K562 (cell line): ENCODE measurements around the gene SCUBE1. TPM values are rescaled to one million over a fixed set of nuclear protein-coding genes. Genes with fewer than 3 reads are reported as not detected.

Experiments
- ATAC-seq: fragments of 200-7000 bp; cut with Tn5 transposase; 3 replicates; pipeline ENCODE4 v1.9.1; 2020; ENCODE audit warnings: moderate library complexity
- BruUV-seq: library from RNA; stranded (reverse); fragments of 400-500 nt; replicated peaks from 2 replicates; lab custom pipeline; 2021; lab: Mats Ljungman, UMichigan
- CTCF ChIA-PET: fragments of 300-600 bp; formaldehyde crosslinking; extraction: SDS; loops from one replicate; lab custom pipeline; 2021; ENCODE audit warnings: low intra/inter-chr PET ratio; lab: Yijun Ruan, JAX
- POLR2A ChIA-PET: fragments of 300-600, 350-650 bp; sonication (Branson Sonifier 250); formaldehyde crosslinking; extraction: SDS; loops from one replicate; lab custom pipeline; 2021; ENCODE audit warnings: antibody characterized with exemption, inconsistent platforms; lab: Yijun Ruan, JAX
- DNase-seq, 4 experiments: peaks; one replicate each; pipeline versions ENCODE4 v3.0.0 to v3.0.0-alpha.2; 2011 to 2018; ENCODE audit warnings: low spot score in 3 of 4, mixed read lengths in 3 of 4; ENCODE audit errors: extremely low read depth in 1 of 4
- FAIRE-seq: peaks from 2 replicates; lab custom pipeline; 2011; peaks lifted over from hg19 to GRCh38; lab: Jason Lieb, UNC
- H2AFZ ChIP-seq: 2 replicates; pipeline ENCODE4 v1.6.0; 2011; ENCODE audit warnings: low read depth, low read length, control low read depth, inconsistent platforms
- H3K27ac ChIP-seq: fragments of 200-600 bp; 3 replicates; pipeline ENCODE4 v1.8.0; 2011; ENCODE audit warnings: low read depth, mild to moderate bottlenecking, control low read depth, inconsistent platforms, low read length, moderate library complexity, mixed read lengths; ENCODE audit errors: extremely low read depth
- H3K27me3 ChIP-seq, 2 experiments: fragments of 300-600 bp in 1 of 2; 2 replicates in 1 of 2; 3 replicates in 1 of 2; pipeline versions ENCODE4 v1.6.0 to v1.8.0; 2011; ENCODE audit warnings: inconsistent platforms in 2 of 2, low read length in 2 of 2, mild to moderate bottlenecking in 1 of 2, mixed read lengths in 1 of 2, moderate library complexity in 1 of 2; ENCODE audit not compliant: control insufficient read depth in 2 of 2, insufficient read depth in 2 of 2
- H3K36me3 ChIP-seq: fragments of 300-600 bp; 3 replicates; pipeline ENCODE4 v1.8.0; 2011; ENCODE audit warnings: mild to moderate bottlenecking, low read length, inconsistent platforms; ENCODE audit not compliant: control insufficient read depth, insufficient read depth
- H3K4me1 ChIP-seq, 2 experiments: fragments of 200-600 bp in 1 of 2; replicated peaks in 1 of 2; 2 replicates in 1 of 2; 3 replicates in 1 of 2; pipeline versions ENCODE4 v1.5.1 to v1.8.0; 2011; ENCODE audit warnings: inconsistent platforms in 2 of 2, low read length in 2 of 2, mild to moderate bottlenecking in 1 of 2, mixed read lengths in 1 of 2, moderate library complexity in 1 of 2; ENCODE audit not compliant: control insufficient read depth in 2 of 2, insufficient read depth in 2 of 2
- H3K4me2 ChIP-seq: 2 replicates; pipeline ENCODE4 v1.6.1; 2011; ENCODE audit warnings: low read length, control low read depth, inconsistent platforms, mixed read lengths; ENCODE audit not compliant: insufficient read depth
- H3K4me3 ChIP-seq: fragments of 200-600 bp; sonication (generic), shearing (Covaris generic); 2 replicates; pipeline ENCODE4 v1.5.1; 2016; ENCODE audit warnings: control low read depth, inconsistent platforms
- H3K79me2 ChIP-seq: fragments of 200-600 bp; 3 replicates; pipeline ENCODE4 v1.8.0; 2011; ENCODE audit warnings: low read length, inconsistent platforms; ENCODE audit not compliant: control insufficient read depth, insufficient read depth
- H3K9ac ChIP-seq, 2 experiments: 2 replicates each; pipeline versions ENCODE4 v1.6.0 to v1.6.1; 2011; ENCODE audit warnings: low read depth in 2 of 2, low read length in 2 of 2, control low read depth in 1 of 2, inconsistent platforms in 1 of 2, mild to moderate bottlenecking in 1 of 2, mixed read lengths in 1 of 2; ENCODE audit not compliant: insufficient read depth in 1 of 2
- H3K9me1 ChIP-seq: one replicate; pipeline ENCODE4 v1.6.0; 2011; ENCODE audit warnings: inconsistent platforms, mild to moderate bottlenecking, low read length, moderate library complexity; ENCODE audit not compliant: control insufficient read depth, insufficient read depth
- H3K9me3 ChIP-seq: replicated peaks from 2 replicates; pipeline ENCODE4 v1.5.1; 2011; ENCODE audit warnings: low read depth, low read length, inconsistent platforms; ENCODE audit not compliant: control insufficient read depth, insufficient read depth
- H4K20me1 ChIP-seq: replicated peaks from 2 replicates; pipeline ENCODE4 v1.6.1; 2011; ENCODE audit warnings: low read length, inconsistent platforms, mixed read lengths; ENCODE audit not compliant: control insufficient read depth, insufficient read depth
- CREB1 ChIP-seq, 2 experiments: sonication (generic) in 1 of 2; formaldehyde crosslinking in 1 of 2; IDR thresholded peaks; 2 replicates each; pipeline versions ENCODE4 v1.6.1 to v1.8.0; 2012 to 2022; ENCODE audit warnings: inconsistent platforms in 1 of 2, mild to moderate bottlenecking in 1 of 2, missing genetic modification reagents in 1 of 2, moderate library complexity in 1 of 2
- DIDO1 ChIP-seq: fragments of 450-650 bp; IDR thresholded peaks from 2 replicates; pipeline ENCODE4 v1.6.1; 2016; ENCODE audit warnings: low read depth, missing biosample characterization, missing genetic modification characterization
- DLX4 ChIP-seq: fragments of 250-450 bp; sonication (Bioruptor Pico); IDR thresholded peaks from 2 replicates; pipeline ENCODE4 v1.6.1; 2021; ENCODE audit warnings: mild to moderate bottlenecking
- FOXM1 ChIP-seq, 2 experiments: fragments of 450-650 bp in 1 of 2; sonication (generic) in 1 of 2; formaldehyde crosslinking in 1 of 2; IDR thresholded peaks; 2 replicates each; pipeline versions ENCODE4 v1.6.1 to v1.9.0; 2017 to 2022; ENCODE audit warnings: low read depth in 2 of 2, mild to moderate bottlenecking in 2 of 2, missing genetic modification reagents in 1 of 2, moderate library complexity in 1 of 2
- ILF3 ChIP-seq: fragments of 450-650 bp; IDR thresholded peaks from 2 replicates; pipeline ENCODE4 v1.6.1; 2018; ENCODE audit warnings: antibody characterized with exemption, mild to moderate bottlenecking, moderate library complexity, borderline replicate concordance
- MTA3 ChIP-seq: fragments of 450-650 bp; formaldehyde crosslinking; IDR thresholded peaks from 2 replicates; pipeline ENCODE4 v1.6.1; 2017; ENCODE audit warnings: mild to moderate bottlenecking, borderline replicate concordance
- RBM25 ChIP-seq: fragments of 200-400 bp; formaldehyde crosslinking; IDR thresholded peaks from 2 replicates; pipeline ENCODE4 v1.6.1; 2018; ENCODE audit warnings: low read length, low read depth, moderate library complexity; ENCODE audit not compliant: severe bottlenecking
- SAFB2 ChIP-seq: fragments of 200-400 bp; formaldehyde crosslinking; IDR thresholded peaks from 2 replicates; pipeline ENCODE4 v1.6.1; 2018; ENCODE audit warnings: borderline replicate concordance, low read length, low read depth, moderate library complexity; ENCODE audit not compliant: severe bottlenecking
- ZFP36 ChIP-seq: fragments of 150-350 bp; IDR thresholded peaks from 2 replicates; pipeline ENCODE4 v1.6.1; 2018; ENCODE audit warnings: low read length, low read depth; ENCODE audit not compliant: partially characterized antibody
- ZNF146 ChIP-seq: IDR thresholded peaks from one replicate; pipeline ENCODE4 v1.6.1; 2018; ENCODE audit warnings: missing compliant biosample characterization; ENCODE audit not compliant: unreplicated experiment
- WGBS: fragments of 100-300 bp; shearing (Covaris generic); methylation state at CpG from one replicate; pipeline ENCODE4 v1.1.6; 2016; ENCODE audit warnings: low coverage, mixed read lengths; ENCODE audit not compliant: insufficient coverage; ENCODE audit errors: missing lambda C conversion rate; 5-methylcytosine and 5-hydroxymethylcytosine counted together
- in situ Hi-C: fragments of 300-500 bp; cut with MboI; formaldehyde crosslinking; loops from 4 replicates; pipeline ENCODE4 v1.15.0; 2018; ENCODE audit warnings: inconsistent platforms, mixed read lengths
- intact Hi-C: fragments of 100-400 bp; cut with micrococcal nuclease; formaldehyde crosslinking; loops from 2 replicates; pipeline ENCODE4 v1.14.2; 2022
- polyA plus RNA-seq, 8 experiments: library from polyadenylated mRNA; depleted of rRNA in 4 of 8; stranded (reverse) in 5 of 8; unstranded in 3 of 8; fragments of >200 nt; fragmentation: Nextera tagmentation in 2 of 8; fragmentation: Illumina TruSeq in 1 of 8; extraction: Ambion mirVana in 2 of 8; extraction: Trizol in 1 of 8; gene quantifications; 2 replicates each; pipeline versions ENCODE4 v1.2.1 to v1.2.3, GENCODE V29; 2011 to 2014; ENCODE audit warnings: inconsistent platforms in 1 of 8, missing spikeins in 1 of 8
- total RNA-seq, 7 experiments: library from RNA; depleted of rRNA in 6 of 7; stranded (reverse); fragments of >200 nt in 6 of 7; fragmentation: Illumina TruSeq in 2 of 7; extraction: Trizol in 2 of 7; gene quantifications; 2 replicates each; pipeline versions ENCODE4 v1.2.1 to v1.2.3, GENCODE V29; 2011 to 2021; ENCODE audit warnings: low replicate concordance in 1 of 7
- TF ChIP-seq, protein P1 (sequence below): fragments of 250-450 bp; sonication (Bioruptor Pico); IDR thresholded peaks from 2 replicates; pipeline ENCODE4 v1.8.0; 2022; ENCODE audit warnings: inconsistent platforms, mild to moderate bottlenecking, moderate library complexity, borderline replicate concordance

Gene SCUBE1
- total and polyA plus RNA-seq, 9 of the 15 experiments (the other 6 are each of a cell fraction or from before 2014, with no cell fraction given): 0.03 to 0.47 (median 0.29) TPM; not detected in 6

DNA sequence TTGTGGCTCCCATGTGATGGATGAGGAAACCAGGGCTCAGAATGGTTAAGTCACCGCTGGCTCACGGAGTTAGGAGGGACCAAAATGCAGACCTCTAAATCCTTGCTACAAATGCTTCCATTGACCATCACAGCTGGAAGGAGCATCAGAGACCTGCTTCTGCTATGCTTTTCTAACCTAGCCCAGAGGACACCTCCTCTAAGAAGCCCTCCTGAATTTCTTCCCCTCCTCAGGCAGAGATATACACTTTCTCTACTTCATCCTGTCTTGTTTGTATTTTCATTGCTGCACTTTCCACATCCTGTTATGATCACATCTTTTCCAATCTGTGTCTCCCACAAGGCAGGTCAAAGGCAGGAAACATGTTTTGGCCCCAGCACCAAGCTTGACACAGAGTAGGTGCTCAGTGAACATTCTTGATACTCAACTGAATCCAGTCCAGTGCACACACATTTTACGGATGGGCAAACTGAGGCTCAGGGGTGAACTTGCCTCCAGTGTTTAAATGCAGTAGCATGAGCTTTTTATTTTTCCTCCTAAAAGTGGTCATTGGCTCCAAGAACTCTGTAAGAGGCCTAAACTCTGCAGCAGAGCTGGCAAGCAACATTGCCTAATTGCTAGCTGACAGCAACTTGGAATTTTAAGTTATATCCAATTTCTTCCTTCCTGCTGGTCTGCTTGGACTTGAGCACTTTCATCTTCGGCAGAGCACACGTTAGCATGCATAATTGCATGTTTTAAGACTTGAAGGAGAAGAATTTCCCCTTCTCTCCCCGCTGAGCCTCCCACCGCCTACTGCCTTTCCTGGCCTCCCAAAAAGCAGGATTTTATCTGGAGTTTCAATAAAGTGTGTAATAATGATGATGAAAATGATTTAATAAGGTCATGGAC is 12.7 kb downstream of the SCUBE1 start:
- WGBS: 15% methylated on average over 7 of the region's 7 CpGs

GRCh38 chr22:43329061-43329460 is 14.1 kb downstream of the SCUBE1 start:
- FAIRE-seq (no peak), DNase-seq (no peak), ATAC-seq (no peak)
- peaks cover 0 to 29% of the 10 kb centered on the region in 2 experiments; a peak in 2 of 5 replicates for H3K27me3 ChIP-seq
- H3K4me3 ChIP-seq: no peak overlapping the region
- H2AFZ ChIP-seq: no peak overlapping the region
- in situ Hi-C loops (no loop called here), intact Hi-C loops (no loop called here)
- ChIA-PET CTCF (no interaction called here), POLR2A (no interaction called here)
- H4K20me1 ChIP-seq: no peaks in the 10 kb centered on the region
- H3K4me1 ChIP-seq: no peaks in the 10 kb centered on the region; a peak in 1 of 5 replicates
- H3K36me3 ChIP-seq: no peaks in the 10 kb centered on the region
- no peak overlapping the region for H3K27ac ChIP-seq
- H3K9me3 ChIP-seq: no peaks in the 10 kb centered on the region
- H3K4me2 ChIP-seq: no peak overlapping the region
- BruUV-seq: no TSS peak
- TF ChIP-seq SAFB2: no peak
- no peak for TF ChIP-seq MTA3
- no peak for TF ChIP-seq DIDO1 (tag)
- no peak for TF ChIP-seq DLX4 (CRISPR knock-in tag)
- TF ChIP-seq CREB1 (IDR thresholded peaks at IDR 0.05): no peak
- no peak for TF ChIP-seq CREB1 (CRISPR knock-in tag; IDR thresholded peaks at IDR 0.05)
- TF ChIP-seq, protein P1, sequence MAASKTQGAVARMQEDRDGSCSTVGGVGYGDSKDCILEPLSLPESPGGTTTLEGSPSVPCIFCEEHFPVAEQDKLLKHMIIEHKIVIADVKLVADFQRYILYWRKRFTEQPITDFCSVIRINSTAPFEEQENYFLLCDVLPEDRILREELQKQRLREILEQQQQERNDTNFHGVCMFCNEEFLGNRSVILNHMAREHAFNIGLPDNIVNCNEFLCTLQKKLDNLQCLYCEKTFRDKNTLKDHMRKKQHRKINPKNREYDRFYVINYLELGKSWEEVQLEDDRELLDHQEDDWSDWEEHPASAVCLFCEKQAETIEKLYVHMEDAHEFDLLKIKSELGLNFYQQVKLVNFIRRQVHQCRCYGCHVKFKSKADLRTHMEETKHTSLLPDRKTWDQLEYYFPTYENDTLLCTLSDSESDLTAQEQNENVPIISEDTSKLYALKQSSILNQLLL: no peak
- TF ChIP-seq FOXM1 (IDR thresholded peaks at IDR 0.05; ENCODE audit: low read depth): no peak
- TF ChIP-seq FOXM1 (CRISPR knock-in tag; IDR thresholded peaks at IDR 0.05; ENCODE audit: low read depth): no peak
- WGBS: 16% methylated on average over 6 of the region's 7 CpGs
- H3K79me2 ChIP-seq: no peaks in the 10 kb centered on the region
- no peak overlapping the region; a peak in 1 of 4 replicates for H3K9ac ChIP-seq
- H3K9me1 ChIP-seq: no peaks in the 10 kb centered on the region

More for the DNA sequence above, 12.7 kb downstream of the SCUBE1 start:
- Histone ChIP-seq H3K4me2 (no peak overlapping the region), H3K9me3 (no peaks in the 10 kb centered on the region)
- no peak for FAIRE-seq
- TF ChIP-seq RBM25: peak; percentile 52
- no peak for TF ChIP-seq ILF3
- TF ChIP-seq ZFP36: peak; percentile 92
- TF ChIP-seq ZNF146 (CRISPR knock-in tag): no peak
- TF ChIP-seq, all 486 proteins: peak for 2
- no peak overlapping the region for H2AFZ ChIP-seq
- POLR2A ChIA-PET: no interaction called here
- CTCF ChIA-PET: no interaction called here
- H3K36me3 ChIP-seq: no peaks in the 10 kb centered on the region
- H3K9ac ChIP-seq: no peak overlapping the region
- in situ Hi-C loops (no loop called here), intact Hi-C loops (no loop called here)
- no peak for ATAC-seq
- no peak overlapping the region for H3K4me3 ChIP-seq
- no peak overlapping the region for H3K27ac ChIP-seq
- DNase-seq: no peak
- peaks cover 0 to 25% of the 10 kb centered on the region in 2 experiments; a peak in 2 of 5 replicates for H3K27me3 ChIP-seq
- no TSS peak for BruUV-seq
- H3K9me1 ChIP-seq: no peaks in the 10 kb centered on the region
- no peaks in the 10 kb centered on the region for H3K79me2 ChIP-seq
- no peaks in the 10 kb centered on the region; a peak in 1 of 5 replicates for H3K4me1 ChIP-seq
- no peaks in the 10 kb centered on the region for H4K20me1 ChIP-seq
